ENCODE results near the gene CCR4.

Gene CCR4

GRCh38 chr3:33003308-33003707 is 51.9 kb downstream of the CCR4 start:
- Histone ChIP-seq H3K4me1 (ENCODE audit: insufficient read depth, low read length) (peaks cover 12% of the 10 kb centered on the region), H3K27me3 (ENCODE audit: insufficient read depth, low read length) (no peaks in the 10 kb centered on the region), H3K9me3 (ENCODE audit: insufficient read depth, low read depth, low read length) (no peaks in the 10 kb centered on the region), H3K27ac (ENCODE audit: low read depth, low read length) (no peak overlapping the region), H3K36me3 (ENCODE audit: insufficient read depth, low read length) (no peaks in the 10 kb centered on the region), H3K9ac (ENCODE audit: low read depth, low read length) (no peak overlapping the region), H3K4me3 (ENCODE audit: low read length) (no peak overlapping the region)
- WGBS = 95% methylated on average over 4 of the region's 4 CpGs

- Histone ChIP-seq H3K27ac (ENCODE audit: low read depth, low read length) (no peak overlapping the region), H3K27me3 (ENCODE audit: insufficient read depth, low read length) (no peaks in the 10 kb centered on the region), H3K9me3 (ENCODE audit: insufficient read depth, low read depth, low read length) (no peaks in the 10 kb centered on the region), H3K9ac (ENCODE audit: low read depth, low read length) (no peak overlapping the region), H3K4me3 (ENCODE audit: low read length) (no peak overlapping the region), H3K4me1 (ENCODE audit: insufficient read depth, low read length) (peaks cover 12% of the 10 kb centered on the region), H3K36me3 (ENCODE audit: insufficient read depth, low read length) (no peaks in the 10 kb centered on the region)
- WGBS = 93% methylated on average over 4 of the region's 4 CpGs
These were observed 52.8 kb downstream of the CCR4 start for GRCh38 chr3:33004205-33004604.

DNA sequence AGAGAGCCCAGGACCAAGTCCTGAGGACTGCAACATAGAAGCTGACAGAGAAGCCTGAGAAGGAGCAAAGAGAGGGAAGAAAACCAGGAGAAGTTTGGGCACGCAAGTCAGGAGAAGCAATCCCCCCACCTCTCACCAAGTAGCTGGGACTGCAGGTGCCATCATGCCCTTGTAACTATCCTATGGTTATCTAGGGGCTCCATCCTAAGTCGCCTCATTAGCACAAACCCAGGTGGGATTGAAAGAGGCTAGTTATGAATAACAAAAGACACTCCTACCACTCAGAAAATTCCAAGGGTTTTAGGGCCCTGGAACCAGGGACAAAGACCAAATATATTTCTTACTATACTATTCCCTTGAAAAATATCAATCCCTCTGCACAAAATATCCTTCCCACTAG is 53.5 kb downstream of the CCR4 start:
- no peak overlapping the region for H3K27ac ChIP-seq (ENCODE audit: low read depth, low read length)
- no peak overlapping the region for H3K4me3 ChIP-seq (ENCODE audit: low read length)
- 0 out of 2 replicates have a peak, but pooled peaks cover 1% of the 10 kb centered on the region for H3K36me3 ChIP-seq (ENCODE audit: insufficient read depth, low read length)
- WGBS = 60% methylated on average over 1 of the region's 2 CpGs
- peaks cover 12% of the 10 kb centered on the region for H3K4me1 ChIP-seq (ENCODE audit: insufficient read depth, low read length)
- no peaks in the 10 kb centered on the region for H3K27me3 ChIP-seq (ENCODE audit: insufficient read depth, low read length)
- no peaks in the 10 kb centered on the region for H3K9me3 ChIP-seq (ENCODE audit: insufficient read depth, low read depth, low read length)
- no peak overlapping the region for H3K9ac ChIP-seq (ENCODE audit: low read depth, low read length)
